Measurements from ENCODE around the gene MAD2L1. TPM values are rescaled to one million over a fixed set of nuclear protein-coding genes. Genes with fewer than 3 reads are reported as not detected.
A peak's percentile ranks its signal among the peaks of the same experiment; 100 is the strongest.

MAD2L1 gene
- total and polyA plus RNA-seq, 2 of the 13 experiments (the other 11 are each of a cell fraction or from before 2014, with no cell fraction given), result 40.6 to 109 TPM

- peaks cover 0 to 7% of the 10 kb centered on the region in 2 experiments; a peak in 2 of 5 replicates for H3K36me3 ChIP-seq (replicated peaks in 1 of 2; ENCODE audit: control insufficient read depth in 1 of 2, insufficient read depth in 2 of 2, low read length in 2 of 2)
- in situ Hi-C loops (cut with HindIII; ENCODE audit: extremely low pct_ligation_motif_present, low pct_unique_long_range_greater_than_20kb), result no loop called here
- no peaks in the 10 kb centered on the region; a peak in 1 of 5 replicates for H3K27me3 ChIP-seq (ENCODE audit: control insufficient read depth in 1 of 2, insufficient read depth in 2 of 2, low read length in 2 of 2)
- no peak overlapping the region for H3K9ac ChIP-seq (ENCODE audit: insufficient read depth, low read depth, low read length)
- H3K79me2 ChIP-seq (ENCODE audit: insufficient read depth, low read length), result peaks cover 48% of the 10 kb centered on the region
- ChIA-PET CTCF (ENCODE audit: low intra/inter-chr PET ratio, low total read pairs) (no interaction called here), POLR2A (no interaction called here)
- WGBS (ENCODE audit: low lambda C conversion rate), result 84% methylated on average over 5 of the region's 5 CpGs
- H3K4me1 ChIP-seq (ENCODE audit: insufficient read depth, low read length), result peaks cover 35% of the 10 kb centered on the region
- no peak overlapping the region for H3K4me3 ChIP-seq (replicated peaks in 1 of 3; ENCODE audit: insufficient read depth in 1 of 3, low read depth in 2 of 3, low read length in 3 of 3)
- H3K4me2 ChIP-seq (ENCODE audit: low read depth, low read length), result peak overlapping the region; percentile 8; the same call in 1 of the 2 replicates
- no TSS peak for BruUV-seq (replicated peaks)
- no peak overlapping the region for H3K27ac ChIP-seq (ENCODE audit: extremely low read length, insufficient read depth, low read length)
- intact Hi-C loops (cut with micrococcal nuclease; ENCODE audit: unreplicated experiment), result no loop called here
- no peak overlapping the region for H2AFZ ChIP-seq (ENCODE audit: low read length)
- H4K20me1 ChIP-seq (ENCODE audit: insufficient read depth, low read length), result no peaks in the 10 kb centered on the region
- no peak for DNase-seq (ENCODE audit: low spot score)
- no peaks in the 10 kb centered on the region for H3K9me3 ChIP-seq (ENCODE audit: low read length)
- no peak for ATAC-seq
- FAIRE-seq, result no peak
- TF ChIP-seq SRY (CRISPR knock-in tag; IDR thresholded peaks at IDR 0.05) (no peak), FOXO1 (CRISPR knock-in tag; IDR thresholded peaks at IDR 0.05) (no peak), ZNF768 (CRISPR knock-in tag; IDR thresholded peaks at IDR 0.05) (no peak), YY1 (IDR thresholded peaks at IDR 0.05; ENCODE audit: insufficient read depth, insufficient replicate concordance, low read depth, low read length) (no peak), ZBTB40 (IDR thresholded peaks at IDR 0.05) (no peak), ZBTB40 (CRISPR knock-in tag; IDR thresholded peaks at IDR 0.05) (no peak), ZBTB39 (CRISPR knock-in tag; IDR thresholded peaks at IDR 0.05) (no peak)
- TF ChIP-seq, protein P1, sequence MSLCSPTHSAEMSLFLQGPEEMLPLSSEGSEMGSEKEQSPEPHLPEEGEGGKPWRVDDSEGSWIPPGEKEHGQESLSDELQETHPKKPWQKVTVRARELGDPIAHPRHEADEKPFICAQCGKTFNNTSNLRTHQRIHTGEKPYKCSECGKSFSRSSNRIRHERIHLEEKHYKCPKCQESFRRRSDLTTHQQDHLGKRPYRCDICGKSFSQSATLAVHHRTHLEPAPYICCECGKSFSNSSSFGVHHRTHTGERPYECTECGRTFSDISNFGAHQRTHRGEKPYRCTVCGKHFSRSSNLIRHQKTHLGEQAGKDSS (CRISPR knock-in tag; IDR thresholded peaks at IDR 0.05; ENCODE audit: borderline replicate concordance, low read depth), result no peak
- TF ChIP-seq, protein P2, sequence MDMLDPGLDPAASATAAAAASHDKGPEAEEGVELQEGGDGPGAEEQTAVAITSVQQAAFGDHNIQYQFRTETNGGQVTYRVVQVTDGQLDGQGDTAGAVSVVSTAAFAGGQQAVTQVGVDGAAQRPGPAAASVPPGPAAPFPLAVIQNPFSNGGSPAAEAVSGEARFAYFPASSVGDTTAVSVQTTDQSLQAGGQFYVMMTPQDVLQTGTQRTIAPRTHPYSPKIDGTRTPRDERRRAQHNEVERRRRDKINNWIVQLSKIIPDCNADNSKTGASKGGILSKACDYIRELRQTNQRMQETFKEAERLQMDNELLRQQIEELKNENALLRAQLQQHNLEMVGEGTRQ (IDR thresholded peaks at IDR 0.05; ENCODE audit: low read depth, low read length), result no peak
- TF ChIP-seq, protein P2 (CRISPR knock-in tag; IDR thresholded peaks at IDR 0.05; ENCODE audit: borderline replicate concordance), result no peak
Observed at GRCh38 chr4:120062663-120063195, 3.9 kb downstream of the MAD2L1 start.
